HG02938 (cell line): ENCODE measurements around the gene EEF2.

Experiments used
- ATAC-seq: cut with Tn5 transposase; IDR thresholded peaks from one replicate; pipeline ENCODE4 v1.9.1; 2021; ENCODE audit warnings: mild to moderate bottlenecking, moderate library complexity; ENCODE audit not compliant: unreplicated experiment

Gene EEF2

DNA sequence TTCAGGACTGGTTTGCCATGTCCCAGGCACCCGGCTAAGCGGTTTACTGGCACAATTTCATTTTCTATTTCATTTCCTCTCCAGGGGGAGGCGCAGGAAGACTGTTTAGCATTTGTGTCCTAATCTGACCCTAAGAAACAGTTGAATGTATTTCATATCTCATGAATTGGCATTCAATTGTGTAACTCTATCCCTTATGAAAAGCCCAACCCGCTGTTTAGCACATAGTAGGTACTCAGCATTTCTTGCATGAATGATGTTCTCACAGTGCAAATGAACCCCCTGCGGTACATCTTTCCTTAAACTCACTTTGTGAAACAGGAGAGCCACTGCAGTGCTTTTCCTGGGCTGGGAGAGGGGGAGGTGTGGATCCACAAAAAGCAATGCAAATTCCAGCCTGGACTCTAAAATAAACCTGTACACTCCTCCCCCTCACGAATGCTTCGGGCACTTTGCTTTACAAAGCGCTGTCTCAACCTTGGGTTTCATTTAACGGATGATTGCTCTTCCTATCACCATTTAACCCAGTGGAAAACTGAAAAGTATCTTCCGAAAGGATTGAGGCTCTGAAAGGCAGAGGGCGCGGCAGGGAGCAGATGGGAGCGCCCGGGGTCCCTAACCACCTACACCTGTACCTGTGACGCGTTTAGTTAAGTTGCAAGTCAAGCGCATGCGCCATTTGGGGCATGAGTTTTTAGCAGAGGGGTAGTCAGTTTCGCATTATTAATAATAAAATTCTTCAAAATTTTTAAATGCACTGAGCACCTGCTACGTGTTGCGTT lies 1.2 kb upstream of the EEF2 start:
- no peak for ATAC-seq

DNA sequence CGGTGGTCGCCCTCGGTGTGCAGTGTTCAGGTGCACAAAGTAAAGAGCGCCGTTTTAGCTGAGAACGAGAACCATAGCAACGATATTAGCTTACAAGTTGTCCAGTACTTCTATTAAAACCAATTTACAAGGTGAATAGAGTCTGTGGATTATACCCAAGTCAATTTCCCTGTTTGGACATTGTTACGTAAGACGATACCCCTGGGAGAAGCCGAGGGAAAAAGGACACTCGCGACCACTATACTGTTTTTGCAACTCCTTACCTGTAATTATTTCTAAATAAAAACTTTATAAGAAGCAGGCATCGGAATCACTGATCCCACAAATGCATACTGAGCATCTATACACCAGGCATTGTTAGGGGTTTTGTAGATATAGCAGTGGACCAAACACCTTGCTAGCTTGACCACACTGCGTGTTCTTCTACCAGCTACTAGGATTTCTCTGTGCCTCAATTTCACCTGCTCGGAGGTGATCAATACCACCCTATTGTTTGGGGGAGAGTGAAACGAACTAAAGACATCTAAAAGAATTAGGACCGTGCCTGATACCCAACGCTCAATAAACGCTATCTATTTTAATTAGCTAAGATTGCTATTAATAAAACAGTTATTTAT lies 488 bp upstream of the EEF2 start:
- ATAC-seq: no peak

DNA sequence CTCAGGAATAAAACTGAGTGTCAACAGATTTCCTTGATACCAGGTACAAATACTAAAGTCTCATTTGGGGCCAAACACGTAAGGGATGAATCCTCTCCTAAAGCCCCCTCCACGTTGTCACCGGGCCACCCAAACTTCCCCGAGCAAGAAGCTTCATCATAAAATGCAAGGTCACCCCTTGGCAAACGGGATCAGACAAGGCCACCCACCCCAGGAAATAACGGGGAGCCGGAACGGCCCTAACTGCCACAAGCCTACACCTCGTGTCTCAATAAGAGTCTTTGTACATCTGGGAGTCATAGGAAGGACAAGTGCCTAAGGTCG lies 717 bp downstream of the EEF2 start:
- ATAC-seq: no peak

DNA sequence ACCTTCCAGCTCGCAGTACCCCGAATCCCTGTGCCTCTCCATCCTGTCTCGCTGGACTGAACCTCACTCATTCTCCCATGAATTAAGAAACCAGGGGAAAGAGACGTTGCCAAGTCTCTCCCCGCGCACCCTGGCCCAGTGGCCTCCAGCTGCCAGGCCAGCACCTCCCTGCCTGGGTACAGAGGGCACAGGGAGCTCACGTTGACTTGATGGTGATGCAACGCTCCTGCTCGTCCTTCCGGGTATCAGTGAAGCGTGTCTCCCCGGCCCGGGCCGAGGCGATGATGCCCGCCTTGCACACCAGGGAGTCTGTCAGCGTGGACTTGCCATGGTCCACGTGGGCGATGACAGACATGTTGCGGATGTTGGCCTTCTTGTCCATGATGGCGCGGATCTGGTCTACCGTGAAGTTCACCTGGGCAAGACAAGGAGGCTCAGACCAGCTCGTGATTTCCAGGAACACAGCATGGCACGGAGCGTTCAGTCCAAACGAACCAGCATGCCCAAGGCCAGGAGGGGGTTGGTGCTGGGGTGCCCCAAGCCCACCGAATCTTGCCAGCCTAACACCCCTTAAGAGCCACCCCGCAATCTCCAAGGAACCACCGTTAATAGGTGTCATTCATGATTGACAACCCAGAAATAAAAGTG lies 1.2 kb downstream of the EEF2 start:
- no peak for ATAC-seq

DNA sequence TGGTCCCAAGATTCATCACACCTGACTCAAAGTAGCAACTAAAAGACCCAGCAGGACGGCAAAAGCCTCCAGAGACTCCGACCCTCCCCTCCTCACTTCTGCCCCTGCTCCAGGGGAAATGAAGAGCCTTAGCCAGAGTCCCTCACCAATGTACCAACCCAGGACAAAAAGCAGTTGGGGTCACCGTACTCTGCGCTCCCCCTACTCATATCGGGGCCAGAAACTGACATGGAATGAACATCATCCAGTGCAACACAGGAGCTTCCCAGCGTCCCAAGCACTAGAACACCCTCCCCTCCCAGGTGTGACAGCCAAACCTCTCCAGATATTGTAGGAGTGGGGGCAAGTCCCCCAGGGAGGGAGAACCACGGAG lies 1.7 kb downstream of the EEF2 start:
- no peak for ATAC-seq

DNA sequence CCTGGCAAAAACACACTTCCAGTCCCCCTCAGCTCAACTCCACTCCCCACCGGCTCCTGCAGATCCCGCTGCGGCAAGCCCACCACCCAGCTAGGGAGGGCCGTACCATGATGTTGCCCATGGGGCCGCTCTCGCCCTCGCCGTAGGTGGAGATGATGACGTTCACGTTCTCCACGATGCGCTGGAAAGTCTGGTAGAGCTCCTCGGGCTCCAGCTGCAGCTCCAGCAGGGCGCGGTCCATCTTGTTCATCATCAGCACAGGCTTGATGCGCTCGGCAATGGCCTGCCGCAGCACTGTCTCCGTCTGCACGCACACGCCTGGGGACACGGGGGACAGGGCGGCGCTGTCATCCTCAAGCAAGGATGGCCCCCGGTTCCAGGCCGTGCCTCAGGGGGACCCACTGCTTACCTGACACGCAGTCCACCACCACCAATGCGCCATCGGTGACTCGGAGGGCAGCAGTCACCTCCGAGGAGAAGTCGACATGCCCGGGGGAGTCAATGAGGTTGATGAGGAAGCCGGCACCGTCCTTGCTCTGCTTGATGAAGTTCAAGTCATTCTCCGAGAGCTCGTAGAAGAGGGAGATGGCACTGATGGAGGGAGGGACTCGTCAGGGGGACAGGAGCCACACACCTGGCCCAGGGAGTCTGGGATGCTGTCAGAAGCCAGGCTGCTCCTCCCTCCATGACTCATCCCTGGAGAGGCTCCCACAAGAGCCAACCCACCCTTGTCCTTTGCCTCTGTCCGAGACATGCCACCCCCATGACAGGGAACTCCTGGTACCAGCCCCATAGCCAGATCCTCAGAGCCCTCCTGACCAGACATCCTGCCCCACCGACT lies 2.3 kb downstream of the EEF2 start:
- ATAC-seq: no peak

DNA sequence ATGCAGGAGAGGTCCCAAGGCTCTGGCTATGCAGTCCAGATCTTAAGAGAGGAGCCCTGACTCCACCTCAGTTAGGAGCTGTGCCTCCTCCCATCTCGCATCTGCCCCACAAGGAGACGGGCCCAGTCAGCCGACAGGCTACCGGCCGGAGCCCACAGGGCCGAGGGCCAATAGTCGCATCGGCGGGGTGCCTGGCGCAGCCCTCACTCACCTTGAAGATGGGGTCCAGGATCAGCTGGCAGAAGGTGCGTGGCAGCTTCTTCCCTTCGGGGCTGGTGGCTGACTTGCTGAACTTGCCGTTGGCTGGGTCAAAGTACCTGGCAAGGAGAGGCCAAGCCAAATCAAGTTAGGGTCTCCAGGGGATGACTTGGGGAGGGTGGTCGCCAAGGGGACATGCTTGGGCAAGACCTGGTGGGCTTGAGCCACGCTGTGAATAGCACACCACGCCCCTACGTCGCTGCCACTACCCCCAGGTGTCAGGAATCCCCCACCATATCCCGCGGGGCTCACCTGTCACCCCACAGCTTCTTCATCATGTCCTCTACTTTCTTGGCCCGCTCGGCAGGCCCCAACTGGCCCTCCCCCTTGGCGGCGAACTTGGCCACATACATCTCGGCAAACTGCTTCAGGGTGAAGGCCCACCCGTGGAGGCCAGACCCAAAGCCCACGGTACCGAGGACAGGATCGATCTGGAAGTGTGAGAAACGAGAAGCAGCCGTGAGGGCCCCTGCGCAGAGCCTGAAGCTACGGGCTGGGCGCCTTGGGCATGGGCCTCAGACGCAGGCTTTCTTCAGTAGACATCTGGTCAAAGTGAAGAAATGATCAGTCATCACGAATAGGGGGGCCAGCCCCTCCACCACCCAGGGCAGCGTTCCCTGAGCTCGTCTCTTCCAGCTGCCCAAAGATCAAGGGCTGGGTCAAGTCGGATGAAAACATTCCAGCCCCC lies 3.3 kb downstream of the EEF2 start:
- ATAC-seq: no peak

DNA sequence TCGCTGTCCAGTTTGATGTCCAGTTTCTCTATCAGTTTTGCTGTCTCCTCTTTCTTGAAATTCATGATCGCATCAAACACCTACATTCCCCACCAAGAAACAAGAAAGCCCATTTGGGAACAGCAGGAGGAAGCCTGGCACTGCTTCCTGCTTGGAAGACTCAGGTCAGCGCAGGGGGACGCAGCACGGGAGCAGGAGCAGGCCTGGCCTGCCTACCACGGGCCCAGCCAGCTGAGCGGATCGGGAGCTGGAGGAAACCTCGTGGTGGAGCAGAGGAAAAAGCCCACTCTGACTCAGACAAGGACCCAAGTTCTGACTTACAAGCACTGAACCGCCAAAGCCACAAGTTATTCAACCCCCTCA lies 3.9 kb downstream of the EEF2 start:
- no peak for ATAC-seq

DNA sequence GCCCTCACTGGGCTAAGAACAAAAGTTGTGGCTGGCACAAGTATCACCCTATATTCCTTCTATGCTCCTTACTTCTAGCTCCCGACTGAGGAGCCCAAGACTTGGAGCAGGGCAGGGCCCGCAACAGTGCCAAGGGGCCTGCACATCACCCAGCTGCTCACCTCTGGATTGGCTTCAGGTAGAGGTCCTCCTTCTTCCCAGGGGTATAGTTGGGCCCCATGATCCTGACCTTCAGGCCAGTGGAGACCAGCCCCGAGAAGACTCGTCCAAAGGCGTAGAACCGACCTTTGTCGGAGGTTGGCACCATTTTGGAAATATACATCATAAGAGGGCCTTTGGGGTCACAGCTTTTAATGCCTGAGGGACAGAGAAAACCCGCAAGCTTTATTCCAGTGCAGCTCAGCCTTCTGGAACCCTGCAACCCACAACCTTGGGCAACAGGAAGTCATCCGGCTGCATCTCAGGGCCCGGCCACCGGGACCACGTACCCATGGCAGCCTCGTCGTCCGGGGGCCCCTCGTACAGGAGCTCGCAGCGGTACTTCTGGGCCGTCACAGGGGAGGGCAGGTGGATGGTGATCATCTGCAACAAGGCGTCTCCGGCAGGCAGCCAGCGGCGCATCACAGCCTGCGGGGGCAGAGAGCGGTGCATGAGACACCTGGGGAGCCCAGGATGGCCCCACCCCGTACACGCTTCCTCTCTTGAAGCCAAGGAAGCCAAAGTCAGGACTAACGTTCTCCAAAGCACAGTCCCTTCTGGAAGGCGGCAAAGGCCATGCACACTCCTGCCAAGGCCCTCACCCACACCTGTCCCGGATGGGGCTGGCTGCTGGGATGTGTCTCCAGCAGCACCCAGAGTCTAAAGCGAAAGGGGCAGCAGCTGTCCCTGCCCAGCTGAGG lies 4.7 kb downstream of the EEF2 start:
- ATAC-seq: no peak

DNA sequence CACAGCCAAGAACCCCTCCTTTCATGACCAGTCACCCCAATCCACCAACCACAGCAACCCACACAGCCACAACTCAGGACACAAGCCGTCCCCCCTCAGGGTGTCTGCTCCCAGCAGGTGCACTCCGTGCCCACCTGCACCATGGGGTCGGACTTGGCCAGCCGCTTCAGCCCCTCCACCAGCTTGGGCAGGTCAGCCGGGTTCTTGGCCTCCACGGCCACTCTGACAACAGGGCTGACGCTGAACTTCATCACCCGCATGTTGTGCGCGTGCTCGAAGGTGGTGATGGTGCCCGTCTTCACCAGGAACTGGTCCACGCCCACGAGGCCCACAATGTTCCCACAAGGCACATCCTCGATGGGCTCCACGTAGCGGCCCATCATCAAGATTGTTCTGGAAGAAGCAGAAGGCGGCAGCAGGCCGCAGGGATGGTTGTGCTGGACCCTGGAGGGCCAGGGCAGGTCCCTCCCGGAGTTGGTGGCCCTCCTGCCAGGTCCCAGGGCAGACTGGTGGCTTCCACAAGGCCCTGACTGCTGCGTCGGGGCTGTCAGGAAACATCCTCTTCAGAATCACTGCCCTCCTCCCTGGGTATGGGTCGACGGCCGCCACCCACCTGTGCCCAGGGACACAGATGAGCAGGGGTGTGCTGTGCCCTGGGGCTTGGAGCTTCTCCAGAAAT lies 5.5 kb downstream of the EEF2 start:
- ATAC-seq: no peak

DNA sequence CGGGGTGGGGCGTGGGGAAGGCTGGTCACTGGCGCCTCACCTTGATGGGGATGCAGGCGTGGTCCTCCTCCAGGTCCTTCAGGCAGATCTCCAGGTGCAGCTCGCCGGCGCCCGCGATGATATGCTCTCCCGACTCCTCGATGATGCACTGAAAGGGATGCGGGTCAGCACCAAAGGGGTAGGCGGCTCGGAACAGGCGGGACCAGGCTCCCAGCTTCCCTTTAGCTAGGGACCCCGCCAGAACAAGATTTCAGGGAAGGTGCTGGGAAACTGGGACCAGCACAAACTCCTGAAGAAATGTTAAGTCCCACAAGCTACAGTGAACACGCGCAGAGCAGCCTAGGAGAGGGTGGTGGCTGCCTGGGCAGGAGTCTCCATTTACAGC lies 6.0 kb downstream of the EEF2 start:
- no peak for ATAC-seq

DNA sequence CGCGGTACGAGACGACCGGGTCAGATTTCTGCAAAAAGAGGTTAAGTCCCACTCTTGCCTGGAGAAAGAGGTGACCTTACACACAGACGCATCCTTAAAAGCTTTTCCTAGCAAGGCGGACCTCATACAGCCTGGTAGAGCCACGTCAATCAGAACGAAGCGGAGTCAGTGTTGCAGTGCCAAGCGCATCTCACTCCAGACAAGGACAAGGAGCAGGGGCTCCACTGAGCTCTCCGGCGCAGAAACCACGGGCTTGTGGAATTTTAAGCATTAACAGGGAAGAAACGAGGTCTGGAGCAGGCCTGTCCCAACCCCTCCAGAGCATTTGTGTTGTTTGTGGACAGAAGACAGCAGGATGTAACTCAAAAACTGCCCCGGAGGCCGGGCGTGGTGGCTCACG lies 7.1 kb downstream of the EEF2 start:
- ATAC-seq: no peak

DNA sequence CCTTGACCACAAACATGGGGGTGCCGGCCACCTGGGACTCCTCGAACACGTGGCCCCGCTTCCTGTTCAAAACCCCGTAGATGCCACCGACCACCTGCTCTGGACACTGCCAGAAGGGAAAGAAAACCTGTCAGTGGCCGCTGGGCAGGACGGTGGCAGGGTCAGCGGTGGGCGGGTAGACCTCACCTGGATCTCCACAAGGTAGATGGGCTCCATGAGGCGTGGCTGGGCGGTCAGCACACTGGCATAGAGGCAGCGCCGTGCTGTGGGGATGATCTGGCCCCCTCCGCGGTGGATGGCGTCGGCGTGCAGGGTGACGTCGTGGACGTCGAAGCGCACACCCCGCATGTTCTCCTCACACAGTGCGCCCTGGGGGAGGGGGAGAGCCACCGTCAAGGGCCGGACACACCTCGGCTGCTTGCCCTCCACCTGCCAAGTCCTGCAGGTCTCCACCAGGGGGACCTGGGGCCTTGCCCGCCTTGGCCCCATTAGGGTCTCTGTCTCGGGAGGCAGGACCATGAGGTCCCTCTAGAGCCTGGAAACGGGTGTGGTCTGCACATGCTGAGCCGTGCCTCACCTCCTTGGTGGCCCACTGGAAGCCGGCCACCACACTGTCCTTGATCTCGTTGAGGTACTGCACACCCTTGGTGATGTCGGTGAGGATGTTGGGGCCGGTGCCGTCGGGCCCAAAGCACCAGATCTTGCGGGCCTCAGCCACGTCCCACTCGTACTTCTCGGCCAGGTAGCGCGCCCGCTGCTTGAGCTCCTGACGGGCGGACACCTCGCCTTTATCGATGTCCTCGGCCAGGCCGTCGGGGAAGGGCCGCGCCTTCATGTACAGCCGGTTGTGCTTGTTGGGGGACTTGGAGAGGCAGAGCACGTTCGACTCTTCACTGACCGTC lies 7.8 kb downstream of the EEF2 start:
- ATAC-seq: no peak

DNA sequence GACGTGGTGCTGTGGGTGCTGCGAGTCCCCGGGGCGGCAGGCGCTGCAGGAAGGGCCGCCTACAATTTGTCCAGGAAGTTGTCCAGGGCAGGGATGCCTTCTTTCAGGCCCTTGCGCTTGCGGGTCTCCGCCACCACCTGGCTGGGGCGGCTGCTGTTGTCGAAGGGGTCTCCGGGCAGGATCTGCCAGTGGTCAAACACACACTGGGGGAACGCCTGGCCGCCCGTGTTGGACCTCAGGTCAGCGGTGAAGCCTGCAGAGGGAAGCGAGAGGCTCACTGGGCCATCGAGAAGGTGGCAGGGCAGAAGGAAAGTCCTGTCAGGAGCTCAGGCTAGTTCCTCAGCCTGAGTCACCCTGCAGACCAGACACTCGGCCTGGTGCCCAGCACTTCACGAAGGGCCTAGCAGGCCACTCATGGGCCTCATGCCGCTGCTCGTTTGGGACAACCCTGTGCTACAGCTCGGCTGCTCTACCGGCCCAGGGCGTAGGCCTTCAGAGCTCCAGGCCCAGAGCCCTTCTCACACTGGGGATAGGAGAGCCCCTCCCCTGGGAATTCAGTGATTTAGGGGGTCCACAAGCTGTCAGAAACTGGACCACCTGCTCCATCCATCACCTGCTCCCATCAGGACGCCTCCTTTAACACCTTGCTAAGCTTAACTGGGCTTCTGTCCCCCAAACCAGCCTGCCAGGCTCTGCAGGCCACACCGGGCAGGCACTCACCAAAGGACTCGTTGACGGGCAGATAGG lies 8.6 kb downstream of the EEF2 start:
- no peak for ATAC-seq

DNA sequence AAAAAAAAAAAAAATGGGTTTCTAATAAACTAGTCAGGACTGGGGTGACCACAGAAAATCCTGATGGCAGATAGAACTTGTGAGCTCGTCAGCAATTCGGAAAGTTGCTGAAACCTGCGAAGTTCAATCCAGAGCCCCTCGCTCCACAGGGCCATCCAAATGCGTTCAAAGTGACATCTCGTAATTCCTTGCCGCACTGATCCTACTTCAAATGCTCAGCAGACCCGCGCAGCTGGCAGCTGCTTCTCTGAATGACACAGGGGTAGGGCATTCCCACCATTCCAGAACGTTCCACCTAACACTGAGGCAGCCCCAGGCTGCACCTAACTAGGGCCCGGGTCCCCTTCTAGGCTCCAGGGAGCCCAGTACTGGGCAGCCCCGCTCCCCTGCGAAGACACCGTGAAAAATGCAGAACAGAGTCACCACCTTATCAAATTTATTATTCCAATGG lies 9.6 kb downstream of the EEF2 start:
- ATAC-seq: no peak

DNA sequence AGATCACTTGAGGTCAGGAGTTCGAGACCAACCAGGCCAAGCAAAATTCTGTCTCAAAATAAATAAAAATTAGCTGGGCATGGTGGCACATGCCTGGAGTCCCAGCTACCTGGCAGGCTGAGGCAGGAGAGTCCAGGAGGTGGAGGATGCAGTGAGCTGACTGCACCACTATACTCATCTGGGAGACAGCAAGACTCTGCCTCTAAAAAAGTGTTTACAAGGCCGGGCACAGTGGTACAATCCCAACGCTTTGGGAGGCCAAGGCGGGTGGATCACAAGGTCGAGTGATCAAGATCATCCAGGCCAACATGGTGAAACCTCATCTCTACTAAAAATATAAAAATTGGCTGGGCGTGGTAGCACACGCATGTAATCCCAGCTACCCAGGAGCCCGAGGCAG lies 10.1 kb downstream of the EEF2 start:
- ATAC-seq: no peak
